GM12878 (cell line): ENCODE measurements around the gene SLC7A5. TPM values are rescaled to one million over a fixed set of nuclear protein-coding genes. Genes with fewer than 3 reads are reported as not detected.
"Not testable (repeated sequence)": the region's sequence is repeated elsewhere in the genome, so short reads cannot be mapped to it uniquely, and the experiment has no call there.

Experiments used
- ATAC-seq: fragments of 200-7000 bp; cut with Tn5 transposase; 3 replicates; pipeline ENCODE4 v1.9.1; 2020; ENCODE audit warnings: mild to moderate bottlenecking, moderate library complexity
- BruUV-seq: library from RNA; stranded (reverse); fragments of 400-500 nt; replicated peaks from 2 replicates; lab custom pipeline; 2021; lab: Mats Ljungman, UMichigan
- CTCF ChIA-PET: fragments of 300-600 bp; sonication (Branson Sonifier 250); formaldehyde crosslinking; extraction: SDS; loops from one replicate; lab custom pipeline; 2021; ENCODE audit warnings: inconsistent platforms; lab: Yijun Ruan, JAX
- POLR2A ChIA-PET: fragments of 350-600 bp; formaldehyde crosslinking; extraction: SDS; loops from one replicate; lab custom pipeline; 2021; ENCODE audit warnings: inconsistent platforms; lab: Charles Lee
- RAD21 ChIA-PET: fragments of 300-600 bp; sonication (Branson Sonifier 250); formaldehyde crosslinking; loops from one replicate; lab custom pipeline; 2023; ENCODE audit warnings: antibody characterized with exemption; ENCODE audit not compliant: unreplicated experiment; lab: Charles Lee
- SMC1A ChIA-PET: fragments of 300-600 bp; sonication (Branson Sonifier 250); formaldehyde crosslinking; loops from one replicate; lab custom pipeline; 2023; ENCODE audit not compliant: unreplicated experiment, uncharacterized antibody; lab: Charles Lee
- DNase-seq: peaks from one replicate; pipeline ENCODE4 v3.0.0-alpha.2; 2011; ENCODE audit warnings: low read depth, low spot score
- FAIRE-seq: peaks from 3 replicates; lab custom pipeline; 2011; peaks lifted over from hg19 to GRCh38; lab: Jason Lieb, UNC
- H2AFZ ChIP-seq: 2 replicates; pipeline ENCODE4 v1.6.0; 2011; ENCODE audit warnings: low read depth, low read length, control low read depth; ENCODE audit not compliant: control insufficient read depth
- H3K27ac ChIP-seq: 2 replicates; pipeline ENCODE4 v1.5.1; 2011; ENCODE audit warnings: control low read depth; ENCODE audit not compliant: control insufficient read depth, insufficient read depth
- H3K27me3 ChIP-seq, 2 experiments: replicated peaks in 1 of 2; 2 replicates each; pipeline versions ENCODE4 v1.6.0 to v1.6.1; 2011; ENCODE audit warnings: low read length in 1 of 2; ENCODE audit not compliant: control insufficient read depth in 2 of 2, insufficient read depth in 2 of 2
- H3K36me3 ChIP-seq, 2 experiments: 2 replicates each; pipeline ENCODE4 v1.5.1; 2011; ENCODE audit warnings: low read length in 1 of 2; ENCODE audit not compliant: control insufficient read depth in 2 of 2, insufficient read depth in 2 of 2
- H3K4me1 ChIP-seq: 2 replicates; pipeline ENCODE4 v1.6.1; 2011; ENCODE audit warnings: mild to moderate bottlenecking, low read length, moderate library complexity, mixed read lengths; ENCODE audit not compliant: control insufficient read depth, insufficient read depth
- H3K4me2 ChIP-seq: 2 replicates; pipeline ENCODE4 v1.6.0; 2011; ENCODE audit warnings: control low read depth; ENCODE audit not compliant: control insufficient read depth, insufficient read depth
- H3K4me3 ChIP-seq: fragments of 200-600 bp; sonication (generic); 2 replicates; pipeline ENCODE4 v1.5.1; 2016
- H3K79me2 ChIP-seq: 2 replicates; pipeline ENCODE4 v1.6.0; 2011; ENCODE audit warnings: low read length; ENCODE audit not compliant: control insufficient read depth, insufficient read depth
- H3K9ac ChIP-seq: 2 replicates; pipeline ENCODE4 v1.8.0; 2011; ENCODE audit warnings: low read length, control low read depth, mixed read lengths; ENCODE audit not compliant: control insufficient read depth, insufficient read depth
- H3K9me3 ChIP-seq: replicated peaks from 3 replicates; pipeline ENCODE4 v1.5.1; 2011; ENCODE audit warnings: mild to moderate bottlenecking, low read length; ENCODE audit not compliant: control insufficient read depth, insufficient read depth
- H4K20me1 ChIP-seq: 2 replicates; pipeline ENCODE4 v1.6.0; 2011; ENCODE audit not compliant: control insufficient read depth, insufficient read depth
- WGBS: methylation state at CpG from one replicate; pipeline ENCODE4 v1.1.6; 2016; ENCODE audit warnings: low lambda C conversion rate; ENCODE audit not compliant: insufficient replicate concordance, insufficient coverage; ENCODE audit errors: missing lambda C conversion rate; 5-methylcytosine and 5-hydroxymethylcytosine counted together
- in situ Hi-C: fragments of 300-500 bp; cut with MboI; formaldehyde crosslinking; loops from 9 replicates; pipeline ENCODE4 v1.14.3; 2018; ENCODE audit warnings: mixed read lengths
- intact Hi-C: fragments of 100-400 bp; cut with micrococcal nuclease; formaldehyde crosslinking; loops from one replicate; pipeline ENCODE4 v1.14.2; 2022; ENCODE audit not compliant: unreplicated experiment
- polyA plus RNA-seq, 11 experiments: library from polyadenylated mRNA; depleted of rRNA in 4 of 11; unstranded in 6 of 11; stranded (reverse) in 5 of 11; fragments of >200 nt; fragmentation: Nextera tagmentation in 4 of 11; fragmentation: Illumina TruSeq in 1 of 11; extraction: Ambion mirVana in 4 of 11; extraction: Trizol in 1 of 11; gene quantifications; 1 replicate in 1 of 11; 2 replicates in 10 of 11; pipeline versions ENCODE4 v1.2.1 to v1.2.3, GENCODE V29; 2011 to 2016; ENCODE audit warnings: inconsistent platforms in 2 of 11, missing spikeins in 2 of 11, low read depth in 1 of 11
- total RNA-seq, 4 experiments: library from RNA; depleted of rRNA in 3 of 4; stranded (reverse); fragments of >200 nt in 3 of 4; fragmentation: Illumina TruSeq in 1 of 4; extraction: Trizol in 1 of 4; gene quantifications; 2 replicates each; pipeline versions ENCODE4 v1.2.1 to v1.2.3, GENCODE V29; 2013 to 2021

SLC7A5 gene
- total and polyA plus RNA-seq, 10 of the 15 experiments (the other 5 are each of a cell fraction or from before 2014, with no cell fraction given), result 2.3 to 101 (median 35.8) TPM

- in situ Hi-C loops, intact Hi-C loops, H3K4me2 ChIP-seq, H3K4me3 ChIP-seq, RAD21 ChIA-PET, BruUV-seq, POLR2A ChIA-PET, ATAC-seq, H3K27ac ChIP-seq, H3K27me3 ChIP-seq, H3K79me2 ChIP-seq, H3K36me3 ChIP-seq, H4K20me1 ChIP-seq, H2AFZ ChIP-seq, FAIRE-seq, H3K9me3 ChIP-seq, H3K4me1 ChIP-seq, DNase-seq, H3K9ac ChIP-seq: not testable (repeated sequence)
- WGBS, result 57% methylated on average over 25 of the region's 27 CpGs
- CTCF ChIA-PET, result interaction anchor here (0.9 to 1.7 kb wide), 3 partner anchors 19 to 135 kb away, joined by 3 to 7 read pairs (median 3); no protein-coding TSS in a partner anchor
- SMC1A ChIA-PET, result interaction anchor here (2.4 kb wide), 1 partner anchor 135 kb away, joined by 7 read pairs; no protein-coding TSS in a partner anchor
Measured at GRCh38 chr16:87914021-87914725, 44.9 kb upstream of the SLC7A5 start.

GRCh38 chr16:87912691-87913090 lies 43.4 kb upstream of the SLC7A5 start:
- intact Hi-C loops, H3K27me3 ChIP-seq, in situ Hi-C loops, POLR2A ChIA-PET, DNase-seq, BruUV-seq, H2AFZ ChIP-seq, H3K36me3 ChIP-seq, H3K27ac ChIP-seq, H3K4me1 ChIP-seq, H3K4me3 ChIP-seq, H3K9me3 ChIP-seq, ATAC-seq, H3K9ac ChIP-seq, H4K20me1 ChIP-seq, H3K79me2 ChIP-seq, H3K4me2 ChIP-seq, RAD21 ChIA-PET, FAIRE-seq, SMC1A ChIA-PET: not testable (repeated sequence)
- CTCF ChIA-PET, result interaction anchor here (1.5 kb wide), 1 partner anchor 62 kb away, joined by 3 read pairs; no protein-coding TSS in a partner anchor
- 93% methylated on average over 16 of the region's 18 CpGs for WGBS

GRCh38 chr16:87911106-87911763 lies 41.9 kb upstream of the SLC7A5 start:
- H3K4me3 ChIP-seq, H3K36me3 ChIP-seq, H3K9ac ChIP-seq, H3K9me3 ChIP-seq, H3K27ac ChIP-seq, ATAC-seq, intact Hi-C loops, in situ Hi-C loops, BruUV-seq, H2AFZ ChIP-seq, H3K4me2 ChIP-seq, H3K4me1 ChIP-seq, H4K20me1 ChIP-seq, FAIRE-seq, RAD21 ChIA-PET, DNase-seq, H3K79me2 ChIP-seq, H3K27me3 ChIP-seq: not testable (repeated sequence)
- 29% methylated on average over 23 of the region's 23 CpGs for WGBS
- SMC1A ChIA-PET, result interaction anchor here (2.5 kb wide), 1 partner anchor 131 kb away, joined by 16 read pairs; no protein-coding TSS in a partner anchor
- POLR2A ChIA-PET, result interaction anchor here (0.6 kb wide), 1 partner anchor 55 kb away, joined by 3 read pairs; no protein-coding TSS in a partner anchor
- CTCF ChIA-PET, result interaction anchor here (0.6 to 5.0 kb wide), 5 partner anchors 15 to 131 kb away, joined by 3 to 47 read pairs (median 10); no protein-coding TSS in a partner anchor
